D721Med (cell line): ENCODE measurements around the gene ZNF445.

ENCODE experiments used
- DNase-seq: peaks from one replicate; pipeline ENCODE4 v3.0.0; 2011; ENCODE audit warnings: low spot score; ENCODE audit not compliant: insufficient read length
- FAIRE-seq: peaks from 2 replicates; lab custom pipeline; 2011; peaks lifted over from hg19 to GRCh38; lab: Jason Lieb, UNC
- CTCF ChIP-seq: IDR thresholded peaks from 2 replicates; pipeline ENCODE4 v1.5.1; 2012; ENCODE audit warnings: mild to moderate bottlenecking, control low read depth; ENCODE audit not compliant: insufficient read depth; ENCODE audit errors: missing control alignments

Gene ZNF445

DNA sequence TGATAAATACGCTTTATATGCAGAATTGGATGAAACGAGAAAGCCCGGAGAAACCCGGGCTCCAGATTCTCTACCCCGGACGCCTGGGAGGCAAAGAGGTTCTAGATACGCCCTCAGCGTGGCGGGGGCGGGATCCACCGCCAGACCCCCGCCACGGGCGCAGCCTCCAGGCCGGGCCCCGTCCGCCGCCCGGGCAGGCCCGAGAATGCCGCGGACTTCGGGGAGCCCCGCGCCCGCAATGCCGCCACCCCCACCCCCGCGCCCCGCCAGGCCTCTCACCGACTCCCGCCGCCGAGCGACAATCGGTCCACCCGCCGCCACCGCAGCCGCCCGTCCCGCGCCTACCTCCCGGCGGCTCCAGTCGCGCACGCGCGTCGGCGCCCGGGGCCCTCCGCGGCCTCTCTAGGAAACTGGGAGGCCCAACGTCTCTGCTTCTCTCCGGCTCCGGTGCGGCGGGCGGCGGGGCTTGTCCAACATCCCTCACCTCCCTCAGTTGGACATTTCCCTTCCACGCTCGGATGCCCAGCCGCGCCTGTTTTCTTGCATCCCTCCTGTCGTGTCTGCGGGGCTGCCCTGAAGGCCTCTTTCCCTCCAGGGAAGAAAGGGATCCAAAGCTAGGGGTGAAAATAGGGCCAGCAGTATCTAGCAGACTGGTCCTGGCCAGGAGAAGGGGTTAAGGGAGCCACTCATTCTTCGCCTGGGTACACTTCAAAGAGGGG lies at the start of gene ZNF445:
ZNF445 (minus strand) TSS at position 359 of the 719 bp plus-strand sequence. CDS start 22,121 bp downstream, outside the sequence.
- TF ChIP-seq CTCF: no peak
- FAIRE-seq (no peak), DNase-seq (peak; percentile 79)

- FAIRE-seq: no peak
- no peak for DNase-seq
Observed at GRCh38 chr3:44525060-44525459, 47.6 kb upstream of the ZNF445 start.

GRCh38 chr3:44522494-44522933 lies 45.0 kb upstream of the ZNF445 start:
- no peak for TF ChIP-seq CTCF
- DNase-seq (no peak), FAIRE-seq (no peak)

More at GRCh38 chr3:44525060-44525459, 47.6 kb upstream of the ZNF445 start:
- no peak for TF ChIP-seq CTCF

DNA sequence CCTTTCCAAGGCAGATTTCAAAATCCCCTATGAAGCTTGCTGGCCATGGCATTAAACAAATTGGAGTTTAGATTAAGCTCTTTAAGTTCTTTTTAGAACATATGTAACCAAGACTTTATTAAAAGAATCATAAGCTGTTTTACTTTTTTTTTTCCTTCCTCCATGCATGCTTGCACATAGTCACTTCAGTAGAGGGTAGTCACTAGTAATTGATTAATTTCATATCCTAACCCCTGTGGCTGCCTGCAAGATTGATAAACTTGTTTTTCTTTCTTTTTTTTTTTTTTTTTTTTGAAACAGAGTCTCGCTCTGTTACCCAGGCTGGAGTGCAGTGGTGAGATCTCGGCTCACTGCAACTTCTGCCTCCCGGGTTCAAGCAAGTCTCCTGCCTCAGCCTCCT lies 44.3 kb upstream of the ZNF445 start:
- TF ChIP-seq CTCF: no peak
- FAIRE-seq: no peak
- DNase-seq: no peak

DNA sequence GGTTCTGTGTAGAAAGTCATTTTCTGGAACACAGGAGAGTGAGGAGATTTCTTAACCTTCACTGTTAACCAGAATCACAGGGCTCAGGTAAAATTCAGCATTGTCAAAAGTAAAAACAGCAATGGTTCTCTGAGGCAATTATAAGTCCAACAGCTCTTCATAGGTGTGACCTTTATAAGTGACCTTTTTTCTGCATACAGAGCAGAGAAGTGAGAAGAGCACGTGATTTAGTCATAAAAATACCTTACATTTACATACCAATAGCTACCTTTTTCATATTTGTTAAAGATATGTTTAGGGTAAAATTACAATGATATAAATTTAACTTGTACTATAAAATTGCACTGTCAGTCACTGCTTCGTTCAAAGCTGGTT lies 41.3 kb upstream of the ZNF445 start:
- TF ChIP-seq CTCF: no peak
- FAIRE-seq: no peak

GRCh38 chr3:44516230-44516629 lies 38.8 kb upstream of the ZNF445 start:
- FAIRE-seq (no peak), DNase-seq (no peak)
- TF ChIP-seq CTCF: no peak

More for the DNA sequence above, 41.3 kb upstream of the ZNF445 start:
- no peak for DNase-seq

- FAIRE-seq: no peak
- no peak for DNase-seq
- no peak for TF ChIP-seq CTCF
Observed at GRCh38 chr3:44513513-44513912, 36.0 kb upstream of the ZNF445 start.
